ENCODE results near the gene FLYWCH1.

The FLYWCH1 gene

GRCh38 chr16:2962334-2963073 is 50.8 kb downstream of the FLYWCH1 start:
- H3K4me3 Mint-ChIP-seq, result no peak overlapping the region
- H3K27ac Mint-ChIP-seq, result no peak overlapping the region
- peaks cover 45% of the 10 kb centered on the region for H3K27me3 Mint-ChIP-seq (ENCODE audit: low read depth)
- H3K9me3 Mint-ChIP-seq, result no peaks in the 10 kb centered on the region
- H3K36me3 Mint-ChIP-seq (ENCODE audit: low read depth), result no peaks in the 10 kb centered on the region
- peaks cover 4% of the 10 kb centered on the region for H3K4me1 Mint-ChIP-seq (ENCODE audit: low read depth)

- Mint-ChIP-seq H3K36me3 (ENCODE audit: low read depth) (no peaks in the 10 kb centered on the region), H3K27ac (no peak overlapping the region), H3K4me3 (peak overlapping the region; percentile 21), H3K4me1 (ENCODE audit: low read depth) (peaks cover 6% of the 10 kb centered on the region), H3K27me3 (ENCODE audit: low read depth) (peaks cover 52% of the 10 kb centered on the region), H3K9me3 (no peaks in the 10 kb centered on the region)
Observed at GRCh38 chr16:2963074-2963722, 51.5 kb downstream of the FLYWCH1 start.

GRCh38 chr16:2963723-2964474 is 52.2 kb downstream of the FLYWCH1 start, which contains the start of gene KREMEN2:
Gene KREMEN2 (plus strand): TSS chr16:2964275. CDS start chr16:2964521, 246 bp downstream.
- Mint-ChIP-seq H3K4me3 (peak within 1 kb of the TSS; percentile 80), H3K36me3 (ENCODE audit: low read depth) (no peaks in the 10 kb centered on the region), H3K4me1 (ENCODE audit: low read depth) (peaks cover 13% of the 10 kb centered on the region), H3K27ac (no peak within 1 kb of the TSS), H3K9me3 (no peaks in the 10 kb centered on the region), H3K27me3 (ENCODE audit: low read depth) (peaks cover 57% of the 10 kb centered on the region)

GRCh38 chr16:2964475-2965336 is 53.0 kb downstream of the FLYWCH1 start:
- Mint-ChIP-seq H3K36me3 (ENCODE audit: low read depth) (no peaks in the 10 kb centered on the region), H3K4me1 (ENCODE audit: low read depth) (peaks cover 13% of the 10 kb centered on the region), H3K4me3 (peak overlapping the region; percentile 61), H3K27ac (no peak overlapping the region), H3K27me3 (ENCODE audit: low read depth) (peaks cover 57% of the 10 kb centered on the region), H3K9me3 (no peaks in the 10 kb centered on the region)

GRCh38 chr16:2966043-2966807 is 54.5 kb downstream of the FLYWCH1 start:
- no peaks in the 10 kb centered on the region for H3K36me3 Mint-ChIP-seq (ENCODE audit: low read depth)
- no peak overlapping the region for H3K4me3 Mint-ChIP-seq
- H3K27ac Mint-ChIP-seq, result no peak overlapping the region
- peaks cover 50% of the 10 kb centered on the region for H3K27me3 Mint-ChIP-seq (ENCODE audit: low read depth)
- H3K4me1 Mint-ChIP-seq (ENCODE audit: low read depth), result peaks cover 20% of the 10 kb centered on the region
- H3K9me3 Mint-ChIP-seq, result no peaks in the 10 kb centered on the region

GRCh38 chr16:2966808-2967191 is 55.1 kb downstream of the FLYWCH1 start:
- peaks cover 20% of the 10 kb centered on the region for H3K4me1 Mint-ChIP-seq (ENCODE audit: low read depth)
- H3K36me3 Mint-ChIP-seq (ENCODE audit: low read depth), result no peaks in the 10 kb centered on the region
- no peaks in the 10 kb centered on the region for H3K9me3 Mint-ChIP-seq
- peaks cover 47% of the 10 kb centered on the region for H3K27me3 Mint-ChIP-seq (ENCODE audit: low read depth)
- H3K27ac Mint-ChIP-seq, result no peak overlapping the region
- H3K4me3 Mint-ChIP-seq, result no peak overlapping the region

- Mint-ChIP-seq H3K36me3 (ENCODE audit: low read depth) (peaks cover 4% of the 10 kb centered on the region), H3K4me1 (ENCODE audit: low read depth) (peaks cover 24% of the 10 kb centered on the region), H3K27ac (no peak overlapping the region), H3K27me3 (ENCODE audit: low read depth) (peaks cover 43% of the 10 kb centered on the region), H3K4me3 (no peak overlapping the region), H3K9me3 (no peaks in the 10 kb centered on the region)
Observed at GRCh38 chr16:2967211-2967631, 55.5 kb downstream of the FLYWCH1 start.

GRCh38 chr16:2967721-2968161 is 56.0 kb downstream of the FLYWCH1 start:
- Mint-ChIP-seq H3K27ac (no peak overlapping the region), H3K27me3 (ENCODE audit: low read depth) (peaks cover 38% of the 10 kb centered on the region), H3K4me1 (ENCODE audit: low read depth) (peaks cover 24% of the 10 kb centered on the region), H3K9me3 (no peaks in the 10 kb centered on the region), H3K36me3 (ENCODE audit: low read depth) (peaks cover 4% of the 10 kb centered on the region), H3K4me3 (no peak overlapping the region)

GRCh38 chr16:2968368-2968737 is 56.6 kb downstream of the FLYWCH1 start:
- Mint-ChIP-seq H3K9me3 (no peaks in the 10 kb centered on the region), H3K4me1 (ENCODE audit: low read depth) (peaks cover 24% of the 10 kb centered on the region), H3K27ac (no peak overlapping the region), H3K27me3 (ENCODE audit: low read depth) (peaks cover 35% of the 10 kb centered on the region), H3K4me3 (peak overlapping the region; percentile 74), H3K36me3 (ENCODE audit: low read depth) (peaks cover 4% of the 10 kb centered on the region)

- H3K4me1 Mint-ChIP-seq (ENCODE audit: low read depth), result peaks cover 24% of the 10 kb centered on the region
- peaks cover 31% of the 10 kb centered on the region for H3K27me3 Mint-ChIP-seq (ENCODE audit: low read depth)
- H3K9me3 Mint-ChIP-seq, result no peaks in the 10 kb centered on the region
- peak within 1 kb of the TSS; percentile 74 for H3K4me3 Mint-ChIP-seq
- H3K27ac Mint-ChIP-seq, result peak within 1 kb of the TSS; percentile 41
- H3K36me3 Mint-ChIP-seq (ENCODE audit: low read depth), result peaks cover 4% of the 10 kb centered on the region
Observed at GRCh38 chr16:2968738-2969544, 57.2 kb downstream of the FLYWCH1 start, which contains the start of gene PAQR4. Gene PAQR4 (plus strand): TSS chr16:2969348. CDS start chr16:2969675, 327 bp downstream.

GRCh38 chr16:2969545-2970521 is 58.1 kb downstream of the FLYWCH1 start:
- peaks cover 21% of the 10 kb centered on the region for H3K4me1 Mint-ChIP-seq (ENCODE audit: low read depth)
- H3K27me3 Mint-ChIP-seq (ENCODE audit: low read depth), result peaks cover 26% of the 10 kb centered on the region
- H3K9me3 Mint-ChIP-seq, result no peaks in the 10 kb centered on the region
- H3K27ac Mint-ChIP-seq, result peak overlapping the region; percentile 41
- H3K36me3 Mint-ChIP-seq (ENCODE audit: low read depth), result peaks cover 4% of the 10 kb centered on the region
- peak overlapping the region; percentile 67 for H3K4me3 Mint-ChIP-seq

GRCh38 chr16:2970563-2970962 is 58.8 kb downstream of the FLYWCH1 start:
- Mint-ChIP-seq H3K27ac (peak overlapping the region; percentile 52), H3K27me3 (ENCODE audit: low read depth) (peaks cover 20% of the 10 kb centered on the region), H3K4me1 (ENCODE audit: low read depth) (peaks cover 19% of the 10 kb centered on the region), H3K4me3 (peak overlapping the region; percentile 67), H3K9me3 (no peaks in the 10 kb centered on the region), H3K36me3 (ENCODE audit: low read depth) (peaks cover 4% of the 10 kb centered on the region)

Measured in T-helper 1 cell treated with Interleukin-12 subunit alpha and Interleukin-12 subunit beta and Interleukin-4 antibody, amounts not matched to agents 30 μg/mL and 1 μg/mL, for 36 hours (primary cell).